ENCODE measurements around the gene MRPL44.
"Not testable (repeated sequence)": the region's sequence is repeated elsewhere in the genome, so short reads cannot be mapped to it uniquely, and the experiment has no call there.

The MRPL44 gene

GRCh38 chr2:223937535-223937934 is 19.7 kb upstream of the MRPL44 start:
- no peak for TF ChIP-seq CTCF (IDR thresholded peaks at IDR 0.05; ENCODE audit: insufficient read depth, missing control alignments)
- no peak for FAIRE-seq
- DNase-seq (ENCODE audit: insufficient read length, low spot score), result no peak

GRCh38 chr2:223939438-223939837 is 17.8 kb upstream of the MRPL44 start:
- FAIRE-seq; DNase-seq (ENCODE audit: insufficient read length, low spot score): not testable (repeated sequence)

GRCh38 chr2:223941579-223942277 is 15.5 kb upstream of the MRPL44 start:
- FAIRE-seq, result no peak
- no peak for DNase-seq (ENCODE audit: insufficient read length, low spot score)
- TF ChIP-seq CTCF (IDR thresholded peaks at IDR 0.05; ENCODE audit: insufficient read depth, missing control alignments), result no peak

- DNase-seq (ENCODE audit: insufficient read length, low spot score) (no peak), FAIRE-seq (no peak)
- TF ChIP-seq CTCF (IDR thresholded peaks at IDR 0.05; ENCODE audit: insufficient read depth, missing control alignments), result no peak
Observed at GRCh38 chr2:223943135-223943534, 14.1 kb upstream of the MRPL44 start.

- DNase-seq (ENCODE audit: insufficient read length, low spot score) (no peak), FAIRE-seq (no peak)
- no peak for TF ChIP-seq CTCF (IDR thresholded peaks at IDR 0.05; ENCODE audit: insufficient read depth, missing control alignments)
Observed at GRCh38 chr2:223943561-223944008, 13.7 kb upstream of the MRPL44 start.

GRCh38 chr2:223944166-223944702 is 13.0 kb upstream of the MRPL44 start:
- no peak for FAIRE-seq

More at GRCh38 chr2:223944166-223944702, 13.0 kb upstream of the MRPL44 start:
- no peak for TF ChIP-seq CTCF (IDR thresholded peaks at IDR 0.05; ENCODE audit: insufficient read depth, missing control alignments)
- DNase-seq (ENCODE audit: insufficient read length, low spot score), result no peak
